Panc1 (cell line): Measurements from ENCODE around the gene TMEM117. TPM values are rescaled to one million over a fixed set of nuclear protein-coding genes. Genes with fewer than 3 reads are reported as not detected.

Experiments
- ATAC-seq: fragments of 200-7000 bp; cut with Tn5 transposase; 2 replicates; pipeline ENCODE4 v1.9.1; 2020; ENCODE audit warnings: mild to moderate bottlenecking, moderate library complexity
- BruUV-seq: library from RNA; stranded (reverse); fragments of 400-500 nt; replicated peaks from 2 replicates; lab custom pipeline; 2021; lab: Mats Ljungman, UMichigan
- CTCF ChIA-PET: fragments of 300-600 bp; sonication (Branson Sonifier 250); formaldehyde crosslinking; loops from one replicate; lab custom pipeline; 2022; ENCODE audit warnings: antibody characterized with exemption; lab: Charles Lee
- POLR2A ChIA-PET: fragments of 300-600 bp; sonication (Branson Sonifier 250); formaldehyde crosslinking; loops from one replicate; lab custom pipeline; 2022; ENCODE audit warnings: antibody characterized with exemption; lab: Charles Lee
- DNase-seq: peaks from one replicate; pipeline ENCODE4 v3.0.0-alpha.2; 2010; ENCODE audit warnings: low read depth, low spot score
- H3K27ac ChIP-seq: 2 replicates; pipeline ENCODE4 v1.5.1; 2011; ENCODE audit warnings: mild to moderate bottlenecking, low read length, inconsistent platforms
- H3K27me3 ChIP-seq: fragments of 200-500 bp; sonication (Bioruptor generic); 2 replicates; pipeline ENCODE4 v1.6.0; 2014; ENCODE audit warnings: low read length, inconsistent platforms; ENCODE audit not compliant: control insufficient read depth, insufficient read depth
- H3K36me3 ChIP-seq: fragments of 200-500 bp; sonication (Bioruptor generic); 2 replicates; pipeline ENCODE4 v1.5.1; 2014; ENCODE audit warnings: inconsistent platforms, mild to moderate bottlenecking, low read length, moderate library complexity; ENCODE audit not compliant: control insufficient read depth, insufficient read depth
- H3K4me1 ChIP-seq: 2 replicates; pipeline ENCODE4 v1.5.1; 2011; ENCODE audit warnings: inconsistent platforms, mild to moderate bottlenecking, low read length, moderate library complexity; ENCODE audit not compliant: control insufficient read depth, insufficient read depth
- H3K4me3 ChIP-seq, 2 experiments: 2 replicates each; pipeline ENCODE4 v1.5.1; 2011 to 2012; ENCODE audit warnings: low read depth in 2 of 2, low read length in 2 of 2, mild to moderate bottlenecking in 2 of 2, inconsistent platforms in 1 of 2, moderate library complexity in 1 of 2
- H3K9me3 ChIP-seq: fragments of 200-500 bp; sonication (Bioruptor generic); 2 replicates; pipeline ENCODE4 v1.5.1; 2014; ENCODE audit warnings: low read depth, mild to moderate bottlenecking, inconsistent platforms, low read length, moderate library complexity; ENCODE audit not compliant: control insufficient read depth, insufficient read depth
- POLR2AphosphoS5 ChIP-seq: IDR thresholded peaks from 2 replicates; pipeline ENCODE4 v1.6.1; 2012; ENCODE audit warnings: mild to moderate bottlenecking, low read depth, low read length, moderate library complexity
- REST ChIP-seq, 2 experiments: IDR thresholded peaks; 2 replicates each; pipeline ENCODE4 v1.6.1; 2011 to 2012; ENCODE audit warnings: low read depth in 2 of 2, control low read depth in 1 of 2, low read length in 1 of 2, mild to moderate bottlenecking in 1 of 2, moderate library complexity in 1 of 2; ENCODE audit not compliant: insufficient read depth in 1 of 2
- SIN3A ChIP-seq: IDR thresholded peaks from 2 replicates; pipeline ENCODE4 v1.6.1; 2012; ENCODE audit warnings: low read depth, mild to moderate bottlenecking, low read length, moderate library complexity, borderline replicate concordance; ENCODE audit not compliant: insufficient read depth
- TCF7L2 ChIP-seq: IDR thresholded peaks from 2 replicates; pipeline ENCODE4 v1.6.1; 2011; ENCODE audit warnings: mild to moderate bottlenecking, low read depth, low read length, inconsistent platforms
- in situ Hi-C: cut with HindIII; loops from 2 replicates; pipeline ENCODE4 v1.10.0; 2016; ENCODE audit warnings: low sequenced_read_pairs, low pct_unique_long_range_greater_than_20kb
- intact Hi-C: fragments of 100-400 bp; cut with micrococcal nuclease; formaldehyde crosslinking; loops from one replicate; pipeline ENCODE4 v1.10.0; 2022; ENCODE audit not compliant: unreplicated experiment
- total RNA-seq: library from RNA; stranded (reverse); gene quantifications from one replicate; pipeline ENCODE4 v1.2.1, GENCODE V29; 2021; ENCODE audit not compliant: unreplicated experiment
- TF ChIP-seq, protein P1 (sequence below): fragments of 450-650 bp; IDR thresholded peaks from 2 replicates; pipeline ENCODE4 v1.5.1; 2017; ENCODE audit warnings: mild to moderate bottlenecking

Gene TMEM117
- total RNA-seq, 1 experiment from 2014 or later, result 5.5 TPM

DNA sequence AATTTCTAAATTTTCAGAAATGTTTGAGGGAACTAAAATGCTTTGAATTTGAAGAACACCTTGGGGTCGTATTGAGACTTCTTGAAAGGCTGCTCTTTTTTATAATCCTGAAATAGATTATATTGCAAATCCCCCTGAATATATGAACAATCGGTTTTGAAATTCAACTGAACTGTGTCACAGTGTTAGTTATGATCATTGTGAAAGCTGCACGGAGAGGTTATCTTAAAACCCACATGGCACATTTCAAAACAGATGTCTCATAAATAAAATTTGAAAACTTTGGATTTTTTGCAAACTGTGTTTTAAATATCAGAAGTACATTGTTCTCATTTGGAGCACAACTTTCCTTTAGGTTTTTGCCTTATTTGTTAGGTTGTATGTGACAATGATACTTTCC, 218.4 kb downstream of the TMEM117 start:
- intact Hi-C loops, result no loop called here
- CTCF ChIA-PET, result no interaction called here

DNA sequence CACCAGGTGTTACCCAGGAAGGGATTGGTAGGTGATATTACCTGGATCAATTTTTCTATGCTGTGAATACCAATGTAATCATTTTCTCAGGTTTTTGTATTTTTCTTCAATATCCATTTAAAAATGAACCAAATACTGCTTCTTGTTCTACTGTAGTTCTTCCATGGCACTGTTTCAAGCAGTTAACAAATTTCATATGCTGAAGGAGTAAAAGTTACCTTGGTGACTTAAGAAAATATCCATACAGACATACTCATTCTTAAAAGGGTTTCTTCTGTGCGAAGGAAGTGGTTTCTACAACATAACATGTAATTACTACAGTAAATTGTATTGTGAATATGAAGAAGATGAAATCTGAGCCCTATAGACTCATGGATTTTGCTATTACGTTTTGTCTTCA, 222.5 kb downstream of the TMEM117 start:
- Histone ChIP-seq H3K4me1 (no peaks in the 10 kb centered on the region), H3K4me3 (no peak overlapping the region), H3K27me3 (no peaks in the 10 kb centered on the region), H3K9me3 (no peaks in the 10 kb centered on the region), H3K27ac (no peak overlapping the region), H3K36me3 (no peaks in the 10 kb centered on the region)
- DNase-seq (no peak), ATAC-seq (no peak)
- POLR2A ChIA-PET, result no interaction called here
- no peak for TF ChIP-seq REST (IDR thresholded peaks at IDR 0.05; ENCODE audit: insufficient read depth in 1 of 2, low read depth in 2 of 2, low read length in 1 of 2)
- TF ChIP-seq SIN3A, result no peak
- no peak for TF ChIP-seq TCF7L2
- no peak for TF ChIP-seq POLR2AphosphoS5
- TF ChIP-seq, protein P1, sequence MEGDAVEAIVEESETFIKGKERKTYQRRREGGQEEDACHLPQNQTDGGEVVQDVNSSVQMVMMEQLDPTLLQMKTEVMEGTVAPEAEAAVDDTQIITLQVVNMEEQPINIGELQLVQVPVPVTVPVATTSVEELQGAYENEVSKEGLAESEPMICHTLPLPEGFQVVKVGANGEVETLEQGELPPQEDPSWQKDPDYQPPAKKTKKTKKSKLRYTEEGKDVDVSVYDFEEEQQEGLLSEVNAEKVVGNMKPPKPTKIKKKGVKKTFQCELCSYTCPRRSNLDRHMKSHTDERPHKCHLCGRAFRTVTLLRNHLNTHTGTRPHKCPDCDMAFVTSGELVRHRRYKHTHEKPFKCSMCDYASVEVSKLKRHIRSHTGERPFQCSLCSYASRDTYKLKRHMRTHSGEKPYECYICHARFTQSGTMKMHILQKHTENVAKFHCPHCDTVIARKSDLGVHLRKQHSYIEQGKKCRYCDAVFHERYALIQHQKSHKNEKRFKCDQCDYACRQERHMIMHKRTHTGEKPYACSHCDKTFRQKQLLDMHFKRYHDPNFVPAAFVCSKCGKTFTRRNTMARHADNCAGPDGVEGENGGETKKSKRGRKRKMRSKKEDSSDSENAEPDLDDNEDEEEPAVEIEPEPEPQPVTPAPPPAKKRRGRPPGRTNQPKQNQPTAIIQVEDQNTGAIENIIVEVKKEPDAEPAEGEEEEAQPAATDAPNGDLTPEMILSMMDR, result no peak
- CTCF ChIA-PET, result no interaction called here
- intact Hi-C loops, result no loop called here
- in situ Hi-C loops, result no loop called here
- no TSS peak for BruUV-seq

More for the DNA sequence above, 218.4 kb downstream of the TMEM117 start:
- H3K9me3 ChIP-seq, result no peaks in the 10 kb centered on the region
- no peak overlapping the region for H3K4me3 ChIP-seq
- no peak overlapping the region for H3K27ac ChIP-seq
- no peaks in the 10 kb centered on the region for H3K4me1 ChIP-seq
- DNase-seq, result no peak
- POLR2A ChIA-PET, result no interaction called here
- H3K27me3 ChIP-seq, result no peaks in the 10 kb centered on the region
- no peak for TF ChIP-seq POLR2AphosphoS5
- TF ChIP-seq, protein P1, result no peak
- no peak for TF ChIP-seq REST (IDR thresholded peaks at IDR 0.05; ENCODE audit: insufficient read depth in 1 of 2, low read depth in 2 of 2, low read length in 1 of 2)
- TF ChIP-seq SIN3A, result no peak
- TF ChIP-seq TCF7L2, result no peak
- no peak for ATAC-seq
- no peaks in the 10 kb centered on the region for H3K36me3 ChIP-seq
- BruUV-seq, result no TSS peak
- in situ Hi-C loops, result no loop called here
